ENCODE data around the gene PTPRN2. TPM values are rescaled to one million over a fixed set of nuclear protein-coding genes. Genes with fewer than 3 reads are reported as not detected.

Gene PTPRN2
- polyA plus RNA-seq, 1 experiment: 0.31 TPM

- ChIA-PET CTCF (no interaction called here), POLR2A (no interaction called here)
- DNase-seq (ENCODE audit: low read depth): no peak
- H3K27me3 ChIP-seq (ENCODE audit: control insufficient read depth, insufficient read depth, low read length): no peaks in the 10 kb centered on the region
- TF ChIP-seq, protein P1, sequence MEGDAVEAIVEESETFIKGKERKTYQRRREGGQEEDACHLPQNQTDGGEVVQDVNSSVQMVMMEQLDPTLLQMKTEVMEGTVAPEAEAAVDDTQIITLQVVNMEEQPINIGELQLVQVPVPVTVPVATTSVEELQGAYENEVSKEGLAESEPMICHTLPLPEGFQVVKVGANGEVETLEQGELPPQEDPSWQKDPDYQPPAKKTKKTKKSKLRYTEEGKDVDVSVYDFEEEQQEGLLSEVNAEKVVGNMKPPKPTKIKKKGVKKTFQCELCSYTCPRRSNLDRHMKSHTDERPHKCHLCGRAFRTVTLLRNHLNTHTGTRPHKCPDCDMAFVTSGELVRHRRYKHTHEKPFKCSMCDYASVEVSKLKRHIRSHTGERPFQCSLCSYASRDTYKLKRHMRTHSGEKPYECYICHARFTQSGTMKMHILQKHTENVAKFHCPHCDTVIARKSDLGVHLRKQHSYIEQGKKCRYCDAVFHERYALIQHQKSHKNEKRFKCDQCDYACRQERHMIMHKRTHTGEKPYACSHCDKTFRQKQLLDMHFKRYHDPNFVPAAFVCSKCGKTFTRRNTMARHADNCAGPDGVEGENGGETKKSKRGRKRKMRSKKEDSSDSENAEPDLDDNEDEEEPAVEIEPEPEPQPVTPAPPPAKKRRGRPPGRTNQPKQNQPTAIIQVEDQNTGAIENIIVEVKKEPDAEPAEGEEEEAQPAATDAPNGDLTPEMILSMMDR (IDR thresholded peaks at IDR 0.05; ENCODE audit: insufficient read depth, low read depth, low read length): no peak
- no peak overlapping the region for H3K4me3 ChIP-seq (ENCODE audit: low read depth, low read length)
- H3K36me3 ChIP-seq (ENCODE audit: control insufficient read depth, insufficient read depth, low read length): no peaks in the 10 kb centered on the region
These were observed 321.2 kb downstream of the PTPRN2 start for GRCh38 chr7:158266426-158266816.

- CTCF ChIA-PET: no interaction called here
- H3K27me3 ChIP-seq (ENCODE audit: control insufficient read depth, insufficient read depth, low read length): no peaks in the 10 kb centered on the region
- no peaks in the 10 kb centered on the region for H3K36me3 ChIP-seq (ENCODE audit: control insufficient read depth, insufficient read depth, low read length)
- POLR2A ChIA-PET: no interaction called here
- no peak for DNase-seq (ENCODE audit: low read depth)
- H3K4me3 ChIP-seq (ENCODE audit: low read depth, low read length): no peak overlapping the region
- TF ChIP-seq, protein P1 (IDR thresholded peaks at IDR 0.05; ENCODE audit: insufficient read depth, low read depth, low read length): no peak
These were observed 321.9 kb downstream of the PTPRN2 start for GRCh38 chr7:158265743-158266080.

DNA sequence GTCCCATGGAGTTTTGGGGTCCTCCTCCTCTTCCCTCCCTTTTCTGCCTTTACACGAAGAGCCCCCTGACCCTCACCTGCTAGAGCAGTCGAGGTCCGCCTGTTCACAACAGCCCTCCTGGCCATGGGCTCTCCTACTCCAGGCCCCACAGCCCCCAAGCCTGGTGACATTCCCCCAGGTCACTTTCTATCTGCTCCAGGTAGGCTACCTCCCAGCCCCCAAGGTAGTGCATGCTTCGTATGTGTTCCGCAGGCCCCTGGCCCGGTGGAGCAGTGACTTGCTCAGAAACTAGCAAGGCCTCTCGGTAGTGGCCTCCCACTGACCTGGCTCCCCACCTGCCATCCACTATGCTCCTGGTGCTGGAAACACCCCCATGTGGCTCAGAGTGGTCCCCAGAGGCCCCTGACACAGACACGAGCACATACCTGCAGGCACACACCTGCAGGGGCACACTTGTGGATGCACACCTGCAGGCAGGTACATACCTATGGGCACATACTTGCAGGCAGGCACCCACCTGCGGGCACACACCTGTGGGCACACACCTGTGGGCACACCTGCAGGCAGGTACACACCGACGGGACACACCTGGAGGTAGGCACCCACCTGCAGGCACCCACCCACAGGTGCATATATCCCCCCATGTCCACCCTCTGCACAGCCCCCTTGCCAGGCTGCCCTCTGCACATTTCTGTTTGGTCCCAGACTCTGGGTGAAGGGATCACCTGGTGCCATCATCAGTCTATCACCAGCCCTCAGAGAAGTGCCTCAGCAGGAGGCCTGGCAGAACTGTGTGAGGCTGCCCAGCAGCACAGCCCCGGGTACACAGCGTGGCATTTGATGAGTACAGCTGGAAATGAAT, 322.5 kb downstream of the PTPRN2 start:
- CTCF ChIA-PET: interaction anchor here (1.0 kb wide), 1 partner anchor 8 kb away, joined by 4 read pairs; no protein-coding TSS in a partner anchor
- POLR2A ChIA-PET: no interaction called here
- Histone ChIP-seq H3K36me3 (ENCODE audit: control insufficient read depth, insufficient read depth, low read length) (no peaks in the 10 kb centered on the region), H3K27me3 (ENCODE audit: control insufficient read depth, insufficient read depth, low read length) (no peaks in the 10 kb centered on the region), H3K4me3 (ENCODE audit: low read depth, low read length) (no peak overlapping the region)
- no peak for DNase-seq (ENCODE audit: low read depth)
- TF ChIP-seq, protein P1 (IDR thresholded peaks at IDR 0.05; ENCODE audit: insufficient read depth, low read depth, low read length): no peak

- ChIA-PET POLR2A (no interaction called here), CTCF (interaction anchor here (1.0 kb wide), 1 partner anchor 9 kb away, joined by 4 read pairs; no protein-coding TSS in a partner anchor)
- H3K4me3 ChIP-seq (ENCODE audit: low read depth, low read length): no peak overlapping the region
- H3K36me3 ChIP-seq (ENCODE audit: control insufficient read depth, insufficient read depth, low read length): no peaks in the 10 kb centered on the region
- TF ChIP-seq, protein P1 (IDR thresholded peaks at IDR 0.05; ENCODE audit: insufficient read depth, low read depth, low read length): no peak
- H3K27me3 ChIP-seq (ENCODE audit: control insufficient read depth, insufficient read depth, low read length): no peaks in the 10 kb centered on the region
- DNase-seq (ENCODE audit: low read depth): no peak
These were observed 323.5 kb downstream of the PTPRN2 start for GRCh38 chr7:158263964-158264748.

All from BJ (cell line).